Tibial nerve (tissue), 4 donors: Measurements from ENCODE around the gene EXOC3L1. TPM values are rescaled to one million over a fixed set of nuclear protein-coding genes. Genes with fewer than 3 reads are reported as not detected.

Source experiments
- DNase-seq, 2 donors: peaks; one replicate each; pipeline ENCODE4 v3.0.0-alpha.2; 2019; ENCODE audit warnings: low spot score in 2 of 2
- H3K27ac ChIP-seq, 4 donors: fragments of 200-600 bp; sonication (generic) in 3 of 4; one replicate each; pipeline ENCODE4 v1.5.1; 2017 to 2019; ENCODE audit warnings: mild to moderate bottlenecking in 1 of 4
- H3K27me3 ChIP-seq, 2 donors: fragments of 200-600 bp; sonication (generic) in 1 of 2; one replicate each; pipeline versions ENCODE4 v1.5.1 to v1.6.0; 2017 to 2019
- H3K36me3 ChIP-seq, 3 donors: fragments of 200-600 bp; sonication (generic); one replicate each; pipeline ENCODE4 v1.5.1; 2018 to 2019
- H3K4me1 ChIP-seq, 4 donors: fragments of 200-600 bp; sonication (generic) in 3 of 4; one replicate each; pipeline ENCODE4 v1.5.1; 2017 to 2019
- H3K4me3 ChIP-seq, 4 donors: fragments of 200-600 bp; sonication (generic) in 3 of 4; one replicate each; pipeline ENCODE4 v1.5.1; 2017 to 2019; ENCODE audit warnings: mild to moderate bottlenecking in 1 of 4, moderate library complexity in 1 of 4
- H3K9me3 ChIP-seq, 4 donors: fragments of 200-600 bp; sonication (generic) in 3 of 4; one replicate each; pipeline ENCODE4 v1.5.1; 2017 to 2019
- CTCF ChIP-seq, 5 experiments: fragments of 200-600 bp in 3 of 5; fragments of 450-650 bp in 2 of 5; sonication (generic) in 3 of 5; IDR thresholded peaks; one replicate each; pipeline ENCODE4 v1.5.1; 2016 to 2019; ENCODE audit warnings: antibody characterized with exemption in 5 of 5, mild to moderate bottlenecking in 3 of 5, moderate library complexity in 2 of 5
- EP300 ChIP-seq, 2 donors: sonication (generic); formaldehyde crosslinking; IDR thresholded peaks; one replicate each; pipeline ENCODE4 v1.6.1; 2017; ENCODE audit warnings: antibody characterized with exemption in 2 of 2, mild to moderate bottlenecking in 1 of 2
- POLR2A ChIP-seq, 2 donors: fragments of 450-650 bp; IDR thresholded peaks; one replicate each; pipeline ENCODE4 v1.6.1; 2017; ENCODE audit warnings: antibody characterized with exemption in 2 of 2, mild to moderate bottlenecking in 2 of 2, moderate library complexity in 2 of 2
- WGBS, 2 donors: methylation state at CpG; one replicate each; pipeline ENCODE4 v1.1.5; 2018; 5-methylcytosine and 5-hydroxymethylcytosine counted together
- total RNA-seq, 4 donors: library from RNA; depleted of rRNA; stranded (reverse); fragments of >200 nt; gene quantifications; one replicate each; pipeline ENCODE4 v1.1.0, GENCODE V29; 2016

The EXOC3L1 gene
- total RNA-seq, 4 donors from 2014 or later: 0.66 to 3.9 (median 2.6) TPM

GRCh38 chr16:67190448-67191399 is 788 bp upstream of the EXOC3L1 start:
- WGBS, 2 donors: 82% methylated on average over 13 of the region's 13 CpGs
- Histone ChIP-seq H3K27ac (no peak overlapping the region), H3K36me3 (peaks cover 2 to 19% (median 13%) of the 10 kb centered on the region in 3 donors), H3K4me3 (no peak overlapping the region), H3K4me1 (peaks cover 0 to 41% (median 19%) of the 10 kb centered on the region in 4 donors), H3K27me3 (no peaks in the 10 kb centered on the region), H3K9me3 (no peaks in the 10 kb centered on the region)
- DNase-seq: no peak
- TF ChIP-seq POLR2A (IDR thresholded peaks at IDR 0.05) (no peak), EP300 (IDR thresholded peaks at IDR 0.05) (no peak), CTCF (IDR thresholded peaks at IDR 0.05) (no peak)

- Histone ChIP-seq H3K4me1 (peaks cover 0 to 43% (median 31%) of the 10 kb centered on the region in 4 donors), H3K36me3 (no peaks in the 10 kb centered on the region), H3K4me3 (no peak overlapping the region), H3K27ac (no peak overlapping the region), H3K27me3 (no peaks in the 10 kb centered on the region), H3K9me3 (no peaks in the 10 kb centered on the region)
- TF ChIP-seq POLR2A (IDR thresholded peaks at IDR 0.05) (no peak), EP300 (IDR thresholded peaks at IDR 0.05) (no peak), CTCF (IDR thresholded peaks at IDR 0.05) (no peak)
- WGBS, 2 donors: 78 to 87% methylated on average over 9 to 13 of the region's 15 CpGs
- DNase-seq: no peak
Observed at GRCh38 chr16:67188798-67189197, 1.1 kb downstream of the EXOC3L1 start.

GRCh38 chr16:67188323-67188722 is 1.6 kb downstream of the EXOC3L1 start:
- Histone ChIP-seq H3K36me3 (no peaks in the 10 kb centered on the region), H3K4me1 (peaks cover 0 to 39% (median 26%) of the 10 kb centered on the region in 4 donors), H3K27ac (no peak overlapping the region), H3K27me3 (no peaks in the 10 kb centered on the region), H3K9me3 (no peaks in the 10 kb centered on the region), H3K4me3 (no peak overlapping the region)
- DNase-seq: no peak
- WGBS, 2 donors: 69 to 71% methylated on average over 4 of the region's 4 CpGs
- TF ChIP-seq POLR2A (IDR thresholded peaks at IDR 0.05): no peak

GRCh38 chr16:67187175-67187890 is 2.6 kb downstream of the EXOC3L1 start:
- H3K9me3 ChIP-seq: no peaks in the 10 kb centered on the region
- DNase-seq: no peak
- no peak overlapping the region for H3K27ac ChIP-seq
- H3K4me1 ChIP-seq: peaks cover 0 to 38% (median 17%) of the 10 kb centered on the region in 4 donors
- H3K4me3 ChIP-seq: no peak overlapping the region
- no peaks in the 10 kb centered on the region for H3K27me3 ChIP-seq
- H3K36me3 ChIP-seq: no peaks in the 10 kb centered on the region
- WGBS, 2 donors: 79 to 85% methylated on average over 14 to 24 of the region's 26 CpGs
- TF ChIP-seq CTCF (IDR thresholded peaks at IDR 0.05) (no peak), POLR2A (IDR thresholded peaks at IDR 0.05) (no peak), EP300 (IDR thresholded peaks at IDR 0.05) (no peak)

- DNase-seq: no peak
- Histone ChIP-seq H3K4me1 (peaks cover 0 to 39% (median 16%) of the 10 kb centered on the region in 4 donors), H3K9me3 (no peaks in the 10 kb centered on the region), H3K27ac (no peak overlapping the region), H3K4me3 (no peak overlapping the region), H3K36me3 (no peaks in the 10 kb centered on the region), H3K27me3 (no peaks in the 10 kb centered on the region)
- no peak for TF ChIP-seq POLR2A (IDR thresholded peaks at IDR 0.05)
- no peak for TF ChIP-seq EP300 (IDR thresholded peaks at IDR 0.05)
- TF ChIP-seq CTCF (IDR thresholded peaks at IDR 0.05): no peak
- 45 to 56% methylated on average over 5 of the region's 5 CpGs for WGBS, 2 donors
Observed at GRCh38 chr16:67186550-67186950, 3.4 kb downstream of the EXOC3L1 start.
